Prostate gland (tissue), 2 donors: ENCODE data around the gene ZDBF2. TPM values are rescaled to one million over a fixed set of nuclear protein-coding genes. Genes with fewer than 3 reads are reported as not detected.
"Not testable (repeated sequence)": the region's sequence is repeated elsewhere in the genome, so short reads cannot be mapped to it uniquely, and the experiment has no call there.

ENCODE experiments used
- DNase-seq: peaks from one replicate; pipeline ENCODE4 v3.0.0-alpha.2; 2019; ENCODE audit warnings: low spot score
- H3K27ac ChIP-seq, 2 donors: fragments of 200-600 bp; sonication (generic); 2 replicates each; pipeline ENCODE4 v1.5.1; 2017 to 2019
- H3K27me3 ChIP-seq: fragments of 200-600 bp; sonication (generic); replicated peaks from 2 replicates; pipeline ENCODE4 v1.5.1; 2019; ENCODE audit not compliant: insufficient read depth
- H3K36me3 ChIP-seq, 2 donors: fragments of 200-600 bp; sonication (generic); 1 replicate in 1 of 2; 2 replicates in 1 of 2; pipeline versions ENCODE4 v1.5.1 to v1.8.1; 2017 to 2019
- H3K4me1 ChIP-seq: fragments of 200-600 bp; sonication (generic); replicated peaks from 2 replicates; pipeline ENCODE4 v1.5.1; 2019
- H3K4me3 ChIP-seq, 2 donors: fragments of 200-600 bp; sonication (generic); 2 replicates each; pipeline ENCODE4 v1.5.1; 2017 to 2019
- H3K9me3 ChIP-seq: fragments of 200-600 bp; sonication (generic); 2 replicates; pipeline ENCODE4 v1.5.1; 2017
- POLR2A ChIP-seq: fragments of 450-650 bp; IDR thresholded peaks from one replicate; pipeline ENCODE4 v1.6.1; 2016; ENCODE audit warnings: antibody characterized with exemption, mild to moderate bottlenecking
- POLR2AphosphoS5 ChIP-seq: sonication (generic); formaldehyde crosslinking; IDR thresholded peaks from one replicate; pipeline ENCODE4 v1.6.1; 2017; ENCODE audit warnings: antibody characterized with exemption
- WGBS: methylation state at CpG from one replicate; pipeline ENCODE4 v1.1.5; 2018; 5-methylcytosine and 5-hydroxymethylcytosine counted together
- intact Hi-C: fragments of 100-400 bp; cut with DNase I; formaldehyde crosslinking; loops from one replicate; pipeline ENCODE4 v1.14.2; 2022
- total RNA-seq, 2 donors: library from RNA; depleted of rRNA; stranded (reverse); fragments of >200 nt; gene quantifications; one replicate each; pipeline ENCODE4 v1.1.0, GENCODE V29; 2016
- TF ChIP-seq, protein P1 (sequence below), 4 experiments: fragments of 200-600 bp in 2 of 4; fragments of 450-650 bp in 2 of 4; sonication (generic) in 2 of 4; IDR thresholded peaks; 1 replicate in 3 of 4; 2 replicates in 1 of 4; pipeline ENCODE4 v1.5.1; 2016 to 2019; ENCODE audit warnings: antibody characterized with exemption in 4 of 4, mild to moderate bottlenecking in 2 of 4, moderate library complexity in 2 of 4

ZDBF2 gene
- total RNA-seq, 2 donors from 2014 or later = 8.1 to 10.5 TPM

DNA sequence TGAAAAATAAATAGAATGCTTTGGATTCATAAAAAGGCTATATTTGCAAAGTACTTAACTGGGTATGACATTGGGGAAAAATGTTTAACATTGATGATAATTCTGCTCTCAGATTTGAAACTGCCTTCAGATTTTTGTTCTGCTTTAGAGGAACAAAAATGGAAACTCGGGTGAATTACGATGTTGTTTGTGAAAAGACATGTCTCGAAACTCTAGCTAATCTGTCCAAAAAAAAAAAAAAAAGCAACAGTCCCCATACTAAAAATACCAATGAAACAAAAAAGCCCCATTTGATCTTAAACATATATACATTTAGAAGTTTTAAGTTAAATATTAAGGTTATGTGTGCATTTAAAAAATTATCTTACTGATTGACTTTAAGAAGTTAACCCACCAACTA, 3.0 kb downstream of the ZDBF2 start:
- Histone ChIP-seq H3K27me3 (no peaks in the 10 kb centered on the region), H3K36me3 (no peaks in the 10 kb centered on the region)

DNA sequence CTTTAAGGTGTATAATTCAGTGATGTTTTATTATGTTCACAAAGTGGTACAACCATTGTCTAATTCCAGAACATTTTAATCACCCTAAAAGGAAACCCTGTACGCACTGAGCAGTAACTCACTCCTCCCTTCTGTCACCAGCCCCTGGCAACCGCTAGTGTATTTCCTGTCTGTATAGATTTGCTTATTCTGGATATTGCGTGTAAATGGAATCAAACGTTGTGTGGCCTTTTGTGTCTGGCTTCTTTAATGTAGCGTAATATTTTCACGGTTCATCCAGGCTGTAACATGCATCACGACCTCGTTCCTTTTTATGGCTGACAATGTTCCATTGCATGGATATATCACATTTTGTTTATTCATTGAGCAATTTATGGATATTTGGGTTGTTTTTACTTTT, 8.3 kb downstream of the ZDBF2 start:
- H3K9me3 ChIP-seq = no peaks in the 10 kb centered on the region
- no peaks in the 10 kb centered on the region for H3K36me3 ChIP-seq
- H3K27ac ChIP-seq = no peak overlapping the region
- intact Hi-C loops = loop anchor here (5.0 kb wide), 1 partner anchor 220 kb away; no protein-coding TSS in a partner anchor
- DNase-seq = no peak
- no peaks in the 10 kb centered on the region for H3K4me1 ChIP-seq
- TF ChIP-seq, protein P1, sequence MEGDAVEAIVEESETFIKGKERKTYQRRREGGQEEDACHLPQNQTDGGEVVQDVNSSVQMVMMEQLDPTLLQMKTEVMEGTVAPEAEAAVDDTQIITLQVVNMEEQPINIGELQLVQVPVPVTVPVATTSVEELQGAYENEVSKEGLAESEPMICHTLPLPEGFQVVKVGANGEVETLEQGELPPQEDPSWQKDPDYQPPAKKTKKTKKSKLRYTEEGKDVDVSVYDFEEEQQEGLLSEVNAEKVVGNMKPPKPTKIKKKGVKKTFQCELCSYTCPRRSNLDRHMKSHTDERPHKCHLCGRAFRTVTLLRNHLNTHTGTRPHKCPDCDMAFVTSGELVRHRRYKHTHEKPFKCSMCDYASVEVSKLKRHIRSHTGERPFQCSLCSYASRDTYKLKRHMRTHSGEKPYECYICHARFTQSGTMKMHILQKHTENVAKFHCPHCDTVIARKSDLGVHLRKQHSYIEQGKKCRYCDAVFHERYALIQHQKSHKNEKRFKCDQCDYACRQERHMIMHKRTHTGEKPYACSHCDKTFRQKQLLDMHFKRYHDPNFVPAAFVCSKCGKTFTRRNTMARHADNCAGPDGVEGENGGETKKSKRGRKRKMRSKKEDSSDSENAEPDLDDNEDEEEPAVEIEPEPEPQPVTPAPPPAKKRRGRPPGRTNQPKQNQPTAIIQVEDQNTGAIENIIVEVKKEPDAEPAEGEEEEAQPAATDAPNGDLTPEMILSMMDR (IDR thresholded peaks at IDR 0.05) = no peak
- TF ChIP-seq POLR2A (no peak), POLR2AphosphoS5 (no peak)
- no peaks in the 10 kb centered on the region for H3K27me3 ChIP-seq
- H3K4me3 ChIP-seq = no peak overlapping the region
- 85% methylated on average over 8 of the region's 8 CpGs for WGBS

More for the DNA sequence above, 3.0 kb downstream of the ZDBF2 start:
- DNase-seq = no peak
- TF ChIP-seq POLR2AphosphoS5 = no peak
- TF ChIP-seq, protein P1 (IDR thresholded peaks at IDR 0.05) = no peak
- TF ChIP-seq POLR2A = no peak
- Histone ChIP-seq H3K4me1 (no peaks in the 10 kb centered on the region), H3K4me3 (no peak overlapping the region), H3K9me3 (no peaks in the 10 kb centered on the region), H3K27ac (no peak overlapping the region)
- 47% methylated on average over 3 of the region's 3 CpGs for WGBS
- intact Hi-C loops = no loop called here

DNA sequence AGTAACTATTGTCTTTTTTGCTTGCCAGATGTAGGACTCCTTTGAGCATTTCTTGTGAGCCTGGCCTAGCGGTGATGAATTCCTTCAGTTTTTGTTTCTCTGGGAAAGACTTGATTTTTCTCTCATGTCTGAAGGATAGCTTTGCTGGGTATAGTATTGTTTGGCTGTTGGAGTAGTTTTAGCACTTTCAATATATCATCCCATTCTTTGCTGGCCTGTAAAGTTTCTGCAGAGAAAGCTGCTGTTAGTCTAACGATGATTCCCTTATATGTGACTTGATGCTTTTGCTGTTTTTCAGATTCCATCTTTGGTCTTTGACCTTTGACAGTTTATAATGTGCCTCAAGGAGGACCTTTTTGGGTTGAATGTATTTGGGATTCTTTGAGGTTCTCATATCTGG, 12.7 kb downstream of the ZDBF2 start:
- WGBS = 96% methylated on average over 2 of the region's 2 CpGs
- intact Hi-C loops = no loop called here
- no peaks in the 10 kb centered on the region for H3K36me3 ChIP-seq

DNA sequence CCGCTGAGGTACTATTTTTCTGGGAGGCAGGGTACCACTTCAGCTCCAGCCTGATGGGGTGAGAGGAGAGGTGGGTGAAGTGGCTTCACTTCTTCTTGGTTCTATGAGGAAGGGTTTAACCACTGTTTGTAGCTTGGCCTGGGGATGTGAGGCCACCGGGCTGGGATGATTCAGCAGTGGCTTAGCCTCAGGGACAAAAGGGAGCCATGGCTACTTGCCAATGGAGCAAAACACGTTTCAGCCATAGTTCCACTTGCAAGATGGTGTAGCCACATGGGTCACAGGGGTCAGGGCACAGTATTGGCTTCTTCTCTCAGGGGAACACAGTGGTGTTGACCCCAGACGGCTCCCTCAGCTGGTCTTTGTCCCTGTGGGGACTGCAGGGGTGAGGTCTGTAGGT, 14.9 kb downstream of the ZDBF2 start:
- no peak for DNase-seq
- WGBS = 92% methylated on average over 4 of the region's 4 CpGs

More for the DNA sequence above, 12.7 kb downstream of the ZDBF2 start:
- no peak for TF ChIP-seq POLR2A
- TF ChIP-seq, protein P1 (IDR thresholded peaks at IDR 0.05) = no peak
- no peak for TF ChIP-seq POLR2AphosphoS5
- Histone ChIP-seq H3K27ac (no peak overlapping the region), H3K4me1 (no peaks in the 10 kb centered on the region), H3K4me3 (no peak overlapping the region), H3K9me3 (no peaks in the 10 kb centered on the region), H3K27me3 (no peaks in the 10 kb centered on the region)
- DNase-seq = no peak

DNA sequence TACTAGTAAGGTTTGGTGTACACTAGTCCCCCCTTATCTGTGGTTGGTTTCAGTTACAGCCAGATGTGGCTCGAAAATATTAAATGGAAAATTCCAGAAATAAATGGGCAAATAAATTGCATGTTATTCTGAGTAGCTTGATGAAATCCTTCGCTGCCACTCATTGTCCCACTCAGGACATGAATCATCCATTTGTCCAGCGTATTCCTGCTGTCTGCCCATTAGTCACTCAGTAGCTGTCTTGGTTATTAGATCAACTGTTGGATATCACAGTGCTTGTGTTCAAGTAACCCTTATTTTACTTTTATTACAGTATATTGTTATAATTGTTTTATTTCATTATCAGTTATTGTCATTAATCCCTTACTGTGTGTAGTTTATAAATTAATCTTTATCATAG, 21.7 kb downstream of the ZDBF2 start:
- Histone ChIP-seq H3K4me3 (no peak overlapping the region), H3K4me1 (no peaks in the 10 kb centered on the region), H3K27me3 (no peaks in the 10 kb centered on the region), H3K9me3 (no peaks in the 10 kb centered on the region), H3K36me3 (no peaks in the 10 kb centered on the region), H3K27ac (no peak overlapping the region)
- TF ChIP-seq POLR2AphosphoS5 (no peak), POLR2A (no peak)
- TF ChIP-seq, protein P1 (IDR thresholded peaks at IDR 0.05) = no peak
- WGBS = 86% methylated on average over 3 of the region's 3 CpGs
- no peak for DNase-seq
- intact Hi-C loops = no loop called here

More for the DNA sequence above, 14.9 kb downstream of the ZDBF2 start:
- H3K36me3 ChIP-seq = no peaks in the 10 kb centered on the region
- H3K27ac ChIP-seq = no peak overlapping the region
- H3K9me3 ChIP-seq = no peaks in the 10 kb centered on the region
- H3K27me3 ChIP-seq = no peaks in the 10 kb centered on the region
- TF ChIP-seq POLR2A = no peak
- no peak for TF ChIP-seq POLR2AphosphoS5
- TF ChIP-seq, protein P1 (IDR thresholded peaks at IDR 0.05) = no peak
- intact Hi-C loops = no loop called here
- no peak overlapping the region for H3K4me3 ChIP-seq
- no peaks in the 10 kb centered on the region for H3K4me1 ChIP-seq

DNA sequence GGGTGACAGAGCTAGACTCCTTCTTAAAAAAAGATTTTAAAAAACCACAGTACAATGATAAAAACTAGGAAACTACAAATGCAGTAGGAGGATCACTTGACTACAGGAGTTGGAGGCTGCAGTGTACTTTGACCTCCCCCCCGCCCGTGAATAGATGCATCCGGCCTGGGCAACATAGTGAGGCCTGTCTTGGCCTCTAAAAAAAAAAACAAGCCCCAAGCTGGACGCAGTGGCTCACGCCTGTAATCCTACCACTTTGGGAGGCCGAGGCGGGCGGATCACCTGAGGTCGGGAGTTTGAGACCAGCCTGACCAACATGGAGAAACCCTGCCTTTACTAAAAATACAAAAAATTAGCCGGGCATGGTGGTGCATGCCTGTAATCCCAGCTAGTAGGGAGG, 25.1 kb downstream of the ZDBF2 start:
- H3K27ac ChIP-seq, intact Hi-C loops, H3K4me1 ChIP-seq, H3K9me3 ChIP-seq, H3K4me3 ChIP-seq, H3K27me3 ChIP-seq, DNase-seq, H3K36me3 ChIP-seq: not testable (repeated sequence)
- 94% methylated on average over 10 of the region's 10 CpGs for WGBS
